ENCODE data around the gene SOCS7.
"Not testable (repeated sequence)": the region's sequence is repeated elsewhere in the genome, so short reads cannot be mapped to it uniquely, and the experiment has no call there.

Gene SOCS7

DNA sequence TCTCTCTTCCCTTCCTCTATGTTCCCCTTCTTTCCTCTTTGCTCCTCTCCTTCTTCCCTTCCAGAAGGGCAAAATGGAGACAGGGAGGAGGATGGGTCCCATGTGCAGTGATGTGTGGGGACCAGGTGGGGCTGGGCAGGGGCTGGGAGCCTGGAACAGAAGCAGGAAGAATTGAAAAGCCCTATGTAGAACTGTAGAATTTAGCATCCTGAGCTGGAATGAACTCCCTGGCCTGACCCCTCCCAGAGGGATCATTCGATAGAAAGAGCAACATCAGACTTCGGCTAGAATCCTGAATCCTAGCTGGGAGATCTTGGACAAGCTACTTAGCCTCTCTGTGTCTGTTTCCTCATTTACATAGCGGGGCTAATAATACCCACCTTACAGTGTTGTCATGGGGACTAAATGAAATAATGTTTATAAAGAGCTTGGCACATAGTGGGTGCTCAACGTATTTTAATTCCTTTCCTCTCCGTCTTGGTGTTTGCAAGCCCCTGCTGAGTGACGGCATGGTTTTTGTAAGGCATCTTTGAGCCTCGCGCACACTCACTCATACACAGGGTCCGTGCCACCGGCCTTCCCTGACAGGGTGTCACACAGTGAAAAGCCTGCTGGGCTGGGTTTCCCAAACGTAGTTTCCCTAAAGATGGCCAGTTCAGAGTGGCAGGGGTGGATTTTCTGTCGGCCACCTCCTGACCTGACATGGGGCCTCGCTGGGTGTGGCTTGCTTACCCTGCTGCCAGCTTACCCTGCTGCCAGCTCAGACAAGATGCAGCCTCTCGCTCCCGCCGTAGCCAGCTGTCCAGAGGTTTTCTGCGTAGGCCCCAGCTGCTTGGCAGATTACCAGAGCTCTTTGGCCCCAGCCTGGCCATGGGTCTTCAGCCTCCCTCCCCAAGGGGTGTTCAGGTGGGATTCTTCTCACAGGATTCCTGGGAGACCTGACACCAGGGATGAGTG, 70.5 kb downstream of the SOCS7 start:
- DNase-seq, result no peak

DNA sequence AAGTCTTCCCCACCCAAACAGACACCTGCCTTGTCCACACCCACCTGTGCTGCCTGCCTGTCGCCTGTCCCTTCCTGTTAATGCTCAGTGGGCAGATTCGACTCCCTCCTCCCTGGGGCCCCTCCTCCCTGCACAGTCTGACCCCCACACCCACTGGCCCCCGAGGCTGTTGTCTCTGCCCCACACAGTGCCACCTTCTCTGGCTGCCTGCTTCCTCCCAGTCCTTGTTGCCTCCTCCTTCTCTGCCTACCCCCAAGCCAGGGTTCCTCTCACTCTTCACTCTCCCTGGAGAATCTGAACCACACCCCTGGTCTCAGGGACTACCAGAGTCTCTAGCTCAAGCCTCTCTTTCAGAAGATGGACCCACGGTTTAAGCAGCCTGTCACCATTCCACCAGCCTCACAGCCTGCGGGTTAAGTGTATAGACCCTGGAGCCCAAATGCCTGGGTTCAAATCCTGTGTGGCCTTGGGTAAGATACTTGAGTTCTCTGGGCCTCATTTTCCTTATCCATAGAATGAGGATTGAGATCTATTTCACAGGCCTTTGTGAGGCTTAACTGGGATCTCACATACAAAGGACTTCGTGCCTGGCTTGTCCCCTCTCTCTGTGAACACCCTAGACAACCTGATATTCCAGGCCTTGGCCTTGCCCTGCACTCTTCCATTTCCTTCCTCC, 72.8 kb downstream of the SOCS7 start:
- no peak for DNase-seq

DNA sequence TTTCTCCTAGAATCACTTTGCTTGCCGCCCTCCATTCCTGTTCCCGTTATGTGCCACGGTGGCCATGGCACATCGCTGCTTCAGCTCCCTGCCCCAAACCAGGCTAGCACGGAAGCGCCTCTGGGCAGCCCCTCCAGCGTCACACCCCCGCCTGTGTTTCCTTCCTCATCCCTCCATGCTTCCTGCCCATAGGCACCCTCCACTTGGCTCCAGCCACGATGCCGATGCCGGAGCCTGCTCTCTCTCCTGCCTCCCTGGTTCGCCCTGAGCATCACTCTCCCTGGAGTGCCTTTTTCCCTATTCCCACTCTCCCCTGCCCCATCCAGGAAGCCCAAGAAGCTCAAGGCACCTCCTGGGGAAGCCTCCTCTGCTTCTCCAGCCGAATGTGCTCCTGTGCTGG, 73.4 kb downstream of the SOCS7 start:
- no peak for DNase-seq

DNA sequence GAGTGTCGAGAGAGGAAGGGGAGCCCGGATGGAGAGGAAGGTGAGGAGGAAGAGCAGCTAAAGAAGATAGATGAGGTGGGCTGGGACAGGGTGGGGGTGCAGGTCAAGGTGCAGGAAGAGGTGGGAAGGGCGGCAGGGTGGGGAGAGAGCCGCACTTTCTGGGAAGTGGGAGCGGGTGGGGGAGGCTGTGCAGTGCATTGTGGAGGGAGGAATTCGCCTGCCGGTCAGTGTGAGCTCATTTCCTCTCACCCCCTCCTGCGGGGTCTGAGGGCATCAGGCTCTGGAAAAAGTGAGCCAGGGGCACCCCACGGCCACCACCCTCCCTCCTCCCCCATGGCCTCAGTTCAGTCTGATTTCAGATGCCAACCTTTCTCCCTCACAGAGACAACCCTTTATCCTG, 74.1 kb downstream of the SOCS7 start:
- DNase-seq, result no peak

DNA sequence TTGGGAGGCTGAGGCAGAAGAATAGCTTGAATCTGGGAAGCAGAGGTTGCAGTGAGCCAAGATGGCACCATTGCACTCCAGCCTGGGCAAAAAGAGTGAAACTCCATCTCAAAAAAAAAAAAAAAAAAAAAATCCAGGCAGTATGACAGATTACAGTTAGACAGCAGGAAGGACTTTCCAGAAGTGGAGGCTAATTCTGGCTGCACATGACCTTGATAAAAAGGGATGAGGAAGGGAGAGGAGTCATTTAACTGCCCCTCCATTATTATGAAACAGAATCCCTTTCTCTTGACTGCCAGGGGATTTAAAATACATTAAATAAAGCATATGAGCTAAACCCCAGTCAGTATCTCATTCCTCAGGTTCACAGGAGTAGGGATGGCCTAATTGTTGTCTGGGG, 74.8 kb downstream of the SOCS7 start:
- DNase-seq, result no peak

DNA sequence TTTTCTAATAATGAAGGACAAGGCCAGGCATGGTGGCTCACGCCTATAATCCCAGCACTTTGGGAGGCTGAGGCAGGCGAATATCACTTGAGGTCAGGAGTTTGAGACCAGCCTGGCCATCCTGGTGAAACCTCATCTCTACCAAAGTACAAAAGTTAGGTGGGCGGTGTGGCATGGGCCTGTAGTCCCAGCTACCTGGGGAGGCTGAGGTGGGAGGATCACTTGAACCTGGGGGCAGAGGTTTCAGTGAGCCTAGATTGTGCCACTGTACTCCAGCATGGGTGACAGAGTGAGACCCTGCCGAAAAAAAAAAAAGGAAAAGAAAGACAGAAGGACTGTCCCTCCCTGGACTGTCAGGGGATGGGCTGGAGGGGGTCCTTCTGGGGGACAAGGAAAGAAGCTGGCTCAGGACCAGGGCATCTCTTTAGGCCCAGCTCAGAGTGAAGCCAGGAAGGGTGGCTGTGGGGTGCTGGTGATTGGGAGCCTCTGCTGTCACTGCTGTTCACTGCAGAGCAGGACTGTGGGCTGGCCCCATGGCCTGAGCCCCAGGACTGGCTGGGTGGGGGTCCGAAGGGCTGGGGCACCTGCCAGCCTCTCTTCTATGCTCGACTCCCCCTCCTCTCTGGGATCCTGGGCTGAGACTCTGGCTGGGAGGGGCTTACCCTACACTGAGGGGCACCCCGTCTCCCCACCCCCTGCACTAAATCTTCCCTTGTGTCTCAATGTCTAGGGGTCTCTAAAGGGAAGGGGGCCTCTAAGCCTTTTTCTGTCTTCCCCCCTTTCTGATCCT, 75.7 kb downstream of the SOCS7 start:
- DNase-seq, result no peak

DNA sequence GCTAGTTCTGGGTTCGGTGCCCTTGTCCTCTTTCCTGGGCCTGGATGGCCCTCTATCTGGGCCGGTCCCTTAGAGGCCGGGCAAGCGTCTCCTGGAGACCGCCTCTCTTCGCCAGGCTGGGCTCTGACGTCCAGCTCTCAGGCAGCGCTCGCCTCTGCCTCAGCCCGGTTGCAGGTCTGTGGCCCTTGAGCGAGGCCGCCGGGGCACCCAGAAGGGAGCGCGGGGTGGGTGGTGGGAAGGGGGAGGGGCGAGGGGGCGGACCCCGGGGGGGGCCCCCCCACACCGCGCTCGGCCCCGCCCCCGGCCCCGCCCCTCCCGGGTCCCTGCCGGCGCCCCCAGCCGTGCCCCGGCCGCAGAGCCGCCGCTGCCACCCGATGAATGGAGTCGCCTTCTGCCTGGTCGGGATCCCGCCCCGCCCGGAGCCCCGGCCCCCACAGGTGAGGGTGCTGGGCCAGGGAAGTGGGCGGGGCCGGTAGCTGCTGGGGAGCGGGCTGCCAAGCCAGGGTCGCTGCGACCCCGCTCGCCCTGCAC, 76.5 kb downstream of the SOCS7 start, which contains the start of gene ARHGAP23:
Gene ARHGAP23 (plus strand): TSS at position 353 of the 531 bp plus-strand sequence. CDS start 22 bp downstream, at position 375.
- peak; percentile 51 for DNase-seq

DNA sequence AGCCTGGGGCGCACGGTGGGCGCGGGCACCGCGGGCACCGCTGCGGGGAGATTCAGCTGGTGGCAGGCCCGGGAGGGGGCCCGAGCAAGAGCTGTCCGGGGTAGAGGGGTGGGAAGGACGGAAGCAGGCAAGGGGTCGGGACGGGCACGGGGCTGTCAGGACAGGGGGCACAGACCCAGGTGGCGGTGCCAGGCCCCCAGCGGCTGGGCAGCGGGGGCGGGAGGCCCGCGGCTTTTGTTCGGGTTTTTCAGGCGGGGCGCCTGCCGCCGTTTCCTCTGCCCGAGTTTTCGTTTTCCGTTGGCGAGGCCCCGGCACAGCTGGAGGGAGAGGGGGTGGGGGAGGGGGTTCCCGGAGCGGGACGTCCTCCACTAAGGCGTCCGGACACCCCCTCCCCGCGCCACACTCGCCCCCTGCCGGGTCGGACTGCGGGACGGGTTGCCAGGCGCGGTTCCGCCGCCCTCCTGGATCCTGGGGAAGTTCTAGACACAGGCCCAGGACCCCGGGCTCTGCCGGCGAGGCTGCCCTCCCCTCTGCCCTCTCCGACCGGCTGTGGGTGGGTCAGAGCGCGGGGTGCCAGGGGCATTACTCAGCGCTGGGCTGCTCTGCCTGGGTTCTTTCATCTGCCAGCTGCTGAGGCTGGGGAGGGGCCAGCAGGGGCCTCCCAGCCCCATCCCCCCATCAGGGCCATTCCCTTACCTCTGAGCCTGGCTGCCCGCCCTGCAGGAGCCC, 77.2 kb downstream of the SOCS7 start:
- DNase-seq, result no peak

DNA sequence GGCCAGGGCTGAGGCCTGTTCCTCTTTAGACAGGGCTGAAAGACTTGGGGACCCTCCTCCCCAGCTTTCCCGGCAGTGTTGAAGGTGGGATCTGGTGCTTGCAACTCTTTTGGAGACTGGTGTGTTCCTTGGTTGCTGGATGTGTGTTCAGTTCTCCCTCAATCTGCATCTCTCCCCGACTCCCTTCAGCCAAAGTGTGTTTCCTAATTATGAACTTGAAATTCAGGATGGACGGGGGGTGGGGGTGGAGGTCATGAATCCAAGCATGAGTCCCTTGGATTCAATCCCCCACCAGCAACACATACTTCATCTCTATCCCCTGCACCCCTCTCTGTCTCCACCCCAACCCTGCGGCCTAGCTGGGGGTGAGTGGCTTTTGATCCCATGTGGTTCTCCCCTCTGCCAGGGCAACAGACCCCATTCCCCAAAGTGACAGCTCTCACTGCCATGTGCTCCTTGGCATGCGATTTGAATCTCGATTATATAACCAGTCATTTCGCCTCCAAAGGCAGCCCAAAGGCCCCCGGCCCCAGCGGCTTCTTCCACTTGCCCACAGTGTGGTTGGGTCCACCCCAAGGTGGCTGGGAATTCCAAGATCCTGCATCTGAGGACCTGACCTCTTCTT, 77.9 kb downstream of the SOCS7 start:
- DNase-seq, result no peak

DNA sequence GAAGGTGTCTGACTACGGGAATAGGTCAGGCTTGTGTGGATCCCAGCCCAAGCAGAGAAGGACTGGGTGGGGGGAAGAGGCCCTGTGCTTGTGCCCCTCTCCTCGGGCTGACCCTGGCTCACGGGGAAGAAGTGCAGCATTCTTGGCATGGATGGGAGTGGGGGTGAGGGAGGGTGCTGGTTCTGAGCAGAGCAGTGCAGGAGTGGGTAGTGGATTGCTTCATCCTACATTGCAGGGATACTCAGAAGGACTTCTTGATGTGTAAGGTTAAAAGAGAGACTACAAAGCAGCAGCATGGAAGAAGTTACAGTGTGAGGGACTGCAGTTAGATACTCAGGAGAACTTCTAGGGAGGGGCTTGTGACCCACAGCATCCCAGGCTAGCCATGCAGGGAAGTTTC, 78.7 kb downstream of the SOCS7 start:
- DNase-seq, result no peak

DNA sequence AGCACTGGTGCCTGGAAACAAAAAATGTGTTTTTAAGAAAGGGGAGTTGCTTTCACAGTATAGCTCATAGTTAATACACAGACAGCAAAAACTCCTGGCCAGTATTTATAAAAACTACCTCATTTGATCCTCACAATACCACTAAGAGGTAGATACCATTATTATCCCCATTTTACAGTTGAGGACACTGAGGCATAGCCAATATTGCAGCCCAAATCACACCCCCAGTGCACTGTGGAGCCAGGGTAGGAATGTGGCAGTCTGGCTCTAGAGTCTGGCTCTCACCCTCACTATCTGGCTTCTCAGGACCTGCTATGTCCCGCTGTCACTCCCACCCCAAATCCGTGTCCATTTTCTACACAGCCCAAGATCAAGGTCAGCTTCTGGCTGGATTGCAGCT, 79.2 kb downstream of the SOCS7 start:
- no peak for DNase-seq

DNA sequence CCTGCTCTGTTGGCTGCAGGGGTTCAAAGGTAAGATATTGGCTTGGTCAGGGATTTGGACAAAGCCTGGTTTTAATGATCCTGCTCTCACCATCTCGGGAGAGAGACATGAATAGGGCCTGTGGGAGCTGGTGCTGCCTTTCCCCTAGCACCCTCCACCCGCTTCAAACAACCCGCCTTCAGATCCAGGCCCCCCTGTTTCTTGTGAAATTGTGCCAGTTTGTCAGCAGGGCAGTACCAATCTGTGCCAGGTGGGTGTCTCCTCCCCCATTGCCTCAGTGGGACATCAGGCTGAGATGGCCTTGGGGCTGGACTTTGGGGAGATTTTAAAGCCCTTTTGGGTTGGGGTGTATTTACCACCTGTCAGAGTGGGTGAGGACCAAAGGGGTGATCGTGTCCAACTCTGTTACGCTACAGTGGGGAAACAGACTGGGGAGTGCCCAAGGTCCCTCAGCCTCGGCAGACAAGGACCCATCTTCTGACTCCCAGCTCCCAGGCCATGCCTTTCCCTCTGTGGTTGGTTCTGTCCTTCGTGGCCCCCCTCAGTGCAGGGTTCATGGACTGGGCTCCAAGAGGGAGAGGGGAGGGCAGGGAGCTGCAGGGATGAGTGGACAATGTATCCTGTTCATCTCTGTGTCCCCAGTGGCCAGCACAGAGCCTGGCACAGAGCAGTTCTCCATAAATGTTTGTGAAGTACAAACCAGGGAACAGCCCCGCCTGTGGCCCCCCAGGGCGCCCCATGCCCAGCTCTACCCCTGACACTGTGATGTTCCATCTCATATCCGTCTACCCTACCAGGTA, 79.9 kb downstream of the SOCS7 start:
- no peak for DNase-seq

DNA sequence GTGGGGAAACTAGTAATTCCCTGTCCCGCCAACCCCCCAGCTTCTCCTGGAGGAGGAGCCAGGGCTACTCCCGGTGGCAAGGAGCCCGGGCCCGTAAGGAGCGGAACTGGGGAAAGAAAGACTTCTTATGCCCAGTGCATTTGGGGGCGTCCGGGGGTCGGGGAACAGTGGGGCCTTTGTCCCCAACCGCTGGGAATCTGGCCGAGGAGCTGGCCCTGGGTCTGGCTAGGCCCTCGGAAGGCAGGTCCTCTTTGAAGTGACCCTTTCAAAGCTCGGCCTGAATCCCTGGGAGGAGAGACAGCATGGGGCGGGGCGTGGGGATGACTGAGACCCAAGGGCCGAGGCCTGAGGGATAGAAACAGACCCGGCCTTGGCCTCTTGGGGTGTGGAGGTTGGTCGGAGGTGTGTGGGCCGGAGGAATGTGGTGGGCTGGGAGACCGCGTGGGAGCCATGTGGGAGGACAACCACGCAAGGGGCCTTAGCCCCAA, 82.6 kb downstream of the SOCS7 start:
- no peak for DNase-seq

DNA sequence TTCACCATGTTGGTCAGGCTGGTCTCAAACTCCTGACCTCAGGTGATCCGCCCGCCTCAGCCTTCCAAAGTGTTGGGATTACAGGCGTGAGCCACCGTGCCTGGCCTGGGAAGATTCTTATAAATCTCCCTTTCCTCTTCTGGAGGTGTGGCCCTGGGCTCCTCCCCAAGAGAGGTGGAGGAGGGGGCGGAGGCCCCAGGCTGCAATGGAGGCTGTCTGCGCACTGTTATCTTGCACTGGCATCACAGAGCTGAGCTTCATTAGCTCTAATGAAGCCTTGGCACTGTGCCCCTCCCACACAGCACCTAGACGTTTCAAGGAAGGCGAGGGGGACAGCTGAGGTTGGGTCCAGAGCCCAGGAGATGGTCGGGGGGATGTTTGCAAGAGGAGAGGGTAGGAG, 84.2 kb downstream of the SOCS7 start:
- DNase-seq, result no peak

DNA sequence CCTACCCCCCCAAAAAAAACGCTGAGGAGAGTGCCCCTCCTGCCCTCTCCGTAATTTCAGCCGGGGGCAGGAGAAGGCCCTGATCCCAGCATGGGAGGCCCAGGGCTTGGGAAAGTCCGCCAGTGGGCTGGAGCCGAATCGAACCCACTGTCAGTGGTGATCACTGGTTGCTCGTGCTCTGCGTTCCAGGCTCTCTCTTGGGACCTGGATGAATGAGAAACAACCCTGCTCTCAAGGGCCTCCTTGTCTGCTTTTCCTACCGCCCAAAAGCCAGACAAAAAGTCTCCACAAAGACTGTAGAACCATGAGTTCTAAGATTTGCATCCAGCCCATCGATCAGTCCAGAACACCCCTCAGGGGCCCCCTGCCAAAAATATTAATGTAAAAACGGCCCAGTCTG, 84.7 kb downstream of the SOCS7 start:
- DNase-seq, result no peak

DNA sequence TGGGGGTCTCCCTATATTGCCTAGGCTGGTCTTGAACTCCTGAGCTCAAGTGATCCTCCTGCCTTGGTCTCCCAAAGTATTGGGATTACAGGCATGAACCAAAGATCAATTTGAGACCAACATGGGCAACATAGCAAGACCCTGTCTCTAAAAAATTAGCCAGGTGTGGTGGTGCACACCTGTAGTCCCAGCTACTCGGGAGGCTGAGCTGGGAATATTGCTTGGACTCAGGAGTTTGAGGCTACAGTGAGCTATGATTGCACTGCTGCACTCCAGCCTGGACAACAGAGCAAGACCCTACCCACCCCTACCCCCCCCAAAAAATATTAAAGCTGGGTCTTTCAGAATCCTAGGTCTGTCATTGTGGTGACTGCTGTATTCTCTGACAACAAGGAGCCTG, 85.7 kb downstream of the SOCS7 start:
- not testable (repeated sequence) for DNase-seq

DNA sequence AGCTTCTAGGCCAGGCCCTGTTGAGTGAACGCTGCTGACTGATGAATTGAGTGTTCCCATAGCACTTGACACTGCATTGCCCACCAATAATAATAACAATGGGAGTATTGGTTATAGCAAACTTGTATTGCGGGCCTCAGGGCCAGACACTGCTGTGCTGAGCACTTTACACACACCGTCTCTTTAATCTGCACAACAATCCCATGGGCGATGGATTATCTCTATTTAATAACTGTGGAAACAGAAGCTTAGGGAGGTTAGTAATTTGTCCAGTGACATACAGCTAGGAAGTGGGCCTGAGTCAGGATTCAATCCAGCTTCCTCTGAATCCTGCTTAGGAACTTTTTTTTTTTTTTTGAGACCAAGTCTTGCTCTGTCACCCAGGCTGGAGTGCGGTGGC, 87.8 kb downstream of the SOCS7 start:
- DNase-seq, result no peak

DNA sequence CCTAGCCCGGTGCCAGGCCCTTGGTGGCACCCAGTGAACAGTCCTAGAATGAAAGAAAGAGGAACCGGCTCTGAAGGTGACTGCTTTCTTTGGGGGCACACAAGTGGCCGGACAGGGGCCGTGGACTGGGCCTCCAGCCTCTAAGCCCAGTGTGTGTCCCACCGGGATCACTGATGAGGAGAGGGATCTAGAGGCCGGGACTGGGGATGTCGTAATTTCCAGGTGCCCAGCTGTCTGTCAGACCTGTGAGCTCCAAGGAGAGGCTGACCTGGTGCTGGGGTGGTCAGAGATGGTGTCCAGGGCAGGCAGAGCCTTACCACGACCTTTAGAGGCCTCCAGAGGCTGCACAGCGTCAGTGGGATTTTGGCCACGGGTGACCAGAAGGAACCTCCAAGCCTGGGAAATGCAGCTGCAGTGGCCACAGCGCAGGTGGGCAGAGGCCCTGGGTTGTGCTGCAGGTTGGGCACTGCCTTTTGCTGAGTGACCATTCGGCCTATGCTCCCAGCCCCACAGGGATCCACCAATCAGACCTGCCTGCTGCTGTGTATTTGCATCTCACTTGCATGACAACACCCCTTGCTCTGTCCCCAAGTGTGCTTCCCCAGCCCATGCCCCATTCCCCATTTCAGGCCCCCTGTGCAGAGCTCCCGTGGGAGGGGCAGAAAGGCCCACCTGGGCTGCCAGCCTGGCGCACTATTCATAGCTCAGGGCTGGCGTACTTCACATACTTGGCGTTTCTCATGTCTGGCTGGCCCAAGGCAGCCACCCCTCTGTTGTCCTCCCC, 89.2 kb downstream of the SOCS7 start:
- no peak for DNase-seq

DNA sequence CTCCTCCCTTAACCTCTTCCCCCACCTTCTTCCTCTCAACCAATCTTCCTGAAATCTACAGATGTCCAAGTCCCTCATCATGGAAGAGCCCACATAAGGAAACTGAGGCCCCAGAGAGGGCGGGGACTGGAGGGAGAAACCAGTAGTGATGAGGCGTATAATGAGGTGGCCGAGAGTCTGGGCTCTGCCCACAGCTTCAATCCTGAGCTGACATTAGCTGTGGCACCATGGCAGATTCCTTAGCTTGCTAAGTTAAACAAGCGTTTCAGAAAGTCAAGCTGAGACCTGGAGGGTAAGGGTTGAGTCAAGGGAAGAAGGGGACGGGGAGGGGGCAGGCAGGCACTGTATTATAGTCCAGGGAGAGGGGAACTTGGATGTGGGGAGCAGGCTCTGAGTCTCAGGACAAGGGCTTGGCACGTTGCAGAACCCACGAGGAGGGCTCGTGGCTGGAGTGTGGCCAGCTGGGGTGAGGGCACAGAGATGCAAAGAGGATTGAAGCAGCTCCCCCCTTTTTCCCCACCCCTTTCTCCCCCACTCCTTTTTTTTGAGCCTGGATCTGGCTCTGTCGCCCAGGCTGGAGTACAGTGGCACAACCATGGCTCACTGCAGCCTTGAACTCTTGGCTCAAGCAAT, 89.9 kb downstream of the SOCS7 start:
- DNase-seq, result no peak

DNA sequence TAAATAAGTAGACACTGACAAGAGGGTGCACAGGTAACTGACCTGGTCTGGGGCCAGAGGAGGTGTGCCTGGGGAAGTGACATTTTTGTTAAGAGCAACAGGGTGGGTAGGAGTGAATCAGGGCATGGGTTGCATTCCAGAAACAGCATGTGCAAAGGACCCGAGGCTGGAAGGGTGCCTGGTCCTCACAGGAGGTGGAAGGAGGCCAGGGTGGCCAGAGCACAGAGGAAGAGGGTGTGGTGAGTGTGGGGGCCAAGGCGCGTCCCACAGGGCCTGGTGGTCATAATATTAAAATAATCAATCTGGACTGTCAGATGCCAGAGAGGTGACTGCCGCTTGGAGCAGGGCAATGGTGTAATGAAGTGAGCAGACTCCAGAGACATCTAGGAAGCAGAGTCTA, 90.9 kb downstream of the SOCS7 start:
- DNase-seq, result no peak
